Dermis microvascular lymphatic vessel endothelial cell (primary cell): ENCODE results near the gene PHF21A. TPM values are rescaled to one million over a fixed set of nuclear protein-coding genes. Genes with fewer than 3 reads are reported as not detected.
"Not testable (repeated sequence)": the region's sequence is repeated elsewhere in the genome, so short reads cannot be mapped to it uniquely, and the experiment has no call there.

Experiments used
- DNase-seq, 2 donors: peaks; one replicate each; pipeline versions ENCODE4 v3.0.0 to v3.0.0-alpha.2; 2010; ENCODE audit warnings: low read depth in 2 of 2
- total RNA-seq: library from RNA; depleted of rRNA; stranded (reverse); fragments of >200 nt; gene quantifications from 2 replicates; pipeline ENCODE4 v1.2.1, GENCODE V29; 2014

The PHF21A gene
- total RNA-seq, 1 donor from 2014 or later = 6.7 TPM

- not testable (repeated sequence) for DNase-seq
Measured at GRCh38 chr11:45905576-45905975, 215.7 kb downstream of the PHF21A start.

GRCh38 chr11:45905095-45905494 is 216.2 kb downstream of the PHF21A start:
- no peak for DNase-seq

- DNase-seq = no peak
Measured at GRCh38 chr11:45904309-45904915, 216.8 kb downstream of the PHF21A start.

GRCh38 chr11:45902452-45903380 is 218.5 kb downstream of the PHF21A start:
- DNase-seq = no peak

GRCh38 chr11:45901626-45902025 is 219.6 kb downstream of the PHF21A start:
- DNase-seq = no peak

GRCh38 chr11:45900916-45901617 is 220.2 kb downstream of the PHF21A start:
- no peak for DNase-seq

- DNase-seq = not testable (repeated sequence)
Measured at GRCh38 chr11:45900175-45900800, 221.0 kb downstream of the PHF21A start.

- peak; percentile 62 to 69 for DNase-seq
Measured at GRCh38 chr11:45899448-45900174, 221.6 kb downstream of the PHF21A start.

GRCh38 chr11:45899086-45899447 is 222.2 kb downstream of the PHF21A start:
- DNase-seq = no peak

GRCh38 chr11:45897556-45897955 is 223.7 kb downstream of the PHF21A start:
- DNase-seq = no peak

- DNase-seq = no peak
Measured at GRCh38 chr11:45896422-45896984, 224.8 kb downstream of the PHF21A start.

- DNase-seq = no peak
Measured at GRCh38 chr11:45895553-45896259, 225.5 kb downstream of the PHF21A start.

- no peak for DNase-seq
Measured at GRCh38 chr11:45894555-45895247, 226.6 kb downstream of the PHF21A start.

- DNase-seq = no peak
Measured at GRCh38 chr11:45892856-45893255, 228.4 kb downstream of the PHF21A start.

GRCh38 chr11:45890886-45891550 is 230.2 kb downstream of the PHF21A start:
- DNase-seq = no peak

GRCh38 chr11:45889966-45890365 is 231.3 kb downstream of the PHF21A start:
- no peak for DNase-seq

GRCh38 chr11:45889555-45889954 is 231.7 kb downstream of the PHF21A start:
- DNase-seq = no peak

- no peak for DNase-seq
Measured at GRCh38 chr11:45887587-45887986, 233.7 kb downstream of the PHF21A start.
